HG02610 (cell line): Measurements from ENCODE around the gene PPP2R5A.
A peak's percentile ranks its signal among the peaks of the same experiment; 100 is the strongest.
"Not testable (repeated sequence)": the region's sequence is repeated elsewhere in the genome, so short reads cannot be mapped to it uniquely, and the experiment has no call there.

Source experiments
- ATAC-seq: cut with Tn5 transposase; IDR thresholded peaks from one replicate; pipeline ENCODE4 v1.9.1; 2021; ENCODE audit warnings: mild to moderate bottlenecking, moderate library complexity; ENCODE audit not compliant: unreplicated experiment

PPP2R5A gene

GRCh38 chr1:212267017-212267416 lies 18.2 kb upstream of the PPP2R5A start:
- no peak for ATAC-seq

DNA sequence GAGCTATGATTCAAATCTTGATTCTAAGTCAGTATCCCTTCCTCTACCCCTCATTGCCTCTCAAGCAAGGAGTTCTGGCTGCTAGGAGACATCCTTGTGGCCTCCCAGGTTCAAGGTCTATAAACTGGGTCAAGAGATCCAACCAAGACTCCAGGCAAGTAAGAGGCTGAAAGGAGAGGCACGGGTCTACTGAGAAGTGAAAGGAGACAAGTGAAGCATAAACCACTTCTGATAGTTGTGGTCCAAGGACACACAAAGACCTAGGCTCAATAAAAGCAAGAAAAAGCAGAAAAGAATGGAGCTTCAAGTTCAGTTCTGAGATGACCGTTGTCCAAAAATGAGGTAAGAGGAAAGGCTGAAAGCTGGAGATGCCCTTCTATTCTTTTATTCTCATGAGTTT lies 17.8 kb upstream of the PPP2R5A start:
- ATAC-seq: peak; percentile 87

DNA sequence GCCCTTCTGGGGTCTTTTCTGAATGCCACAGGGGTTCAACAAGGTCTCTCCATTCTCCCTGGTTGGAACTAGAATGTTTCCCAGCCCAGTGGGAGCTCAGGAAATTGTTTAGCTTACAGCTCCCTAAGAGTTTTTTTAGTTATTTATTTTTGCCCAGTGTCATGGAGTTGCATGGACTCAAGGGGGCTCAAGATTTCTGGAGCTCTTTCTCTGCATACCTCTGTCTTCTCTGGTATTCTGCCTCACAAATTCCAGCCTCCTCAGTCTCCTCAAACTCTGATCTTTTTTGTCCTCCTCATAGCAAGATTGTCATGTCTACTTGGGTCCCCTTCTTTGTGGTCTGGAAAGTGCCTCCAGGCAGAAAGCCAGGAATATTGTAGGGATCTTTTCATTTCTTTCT lies 15.9 kb upstream of the PPP2R5A start:
- no peak for ATAC-seq

DNA sequence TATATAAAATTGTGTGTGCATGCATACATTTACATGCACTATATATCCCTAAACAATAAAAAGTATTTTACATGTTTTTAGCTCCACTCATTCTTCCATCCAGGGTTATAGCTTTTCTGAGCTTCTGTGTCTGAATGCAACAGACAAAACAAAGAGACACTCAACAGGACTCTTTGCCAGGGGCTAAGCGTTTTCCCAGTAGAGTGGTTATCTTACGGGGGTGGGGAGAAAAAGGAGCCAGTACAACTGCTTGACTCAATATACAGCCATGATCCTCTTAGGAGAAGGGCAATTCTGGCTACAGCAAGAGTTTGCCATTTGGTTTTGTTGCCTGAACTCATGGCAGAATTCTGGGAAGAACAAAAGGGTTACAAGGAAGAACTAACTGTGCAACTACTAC lies 14.6 kb upstream of the PPP2R5A start:
- no peak for ATAC-seq

DNA sequence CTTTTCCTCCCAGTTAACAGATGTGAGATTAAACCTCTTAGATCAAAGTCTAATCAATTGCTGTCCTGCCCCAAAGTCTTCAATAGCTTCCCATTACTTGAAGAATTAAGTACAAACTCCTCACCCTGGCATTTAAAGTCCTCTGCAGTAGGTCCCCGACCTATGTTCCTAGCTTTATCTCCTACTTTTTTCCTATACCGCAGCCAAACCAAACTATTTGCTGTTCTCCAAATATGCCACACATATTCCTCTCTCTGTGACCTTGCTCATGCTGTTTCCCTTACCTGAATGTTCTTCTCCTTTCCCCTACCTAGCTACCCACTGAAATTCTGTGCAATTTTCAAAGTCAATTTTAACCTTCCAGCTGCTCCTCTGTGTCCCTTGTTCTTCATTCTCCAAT lies 14.0 kb upstream of the PPP2R5A start:
- no peak for ATAC-seq

GRCh38 chr1:212271823-212272485 lies 13.3 kb upstream of the PPP2R5A start:
- no peak for ATAC-seq

DNA sequence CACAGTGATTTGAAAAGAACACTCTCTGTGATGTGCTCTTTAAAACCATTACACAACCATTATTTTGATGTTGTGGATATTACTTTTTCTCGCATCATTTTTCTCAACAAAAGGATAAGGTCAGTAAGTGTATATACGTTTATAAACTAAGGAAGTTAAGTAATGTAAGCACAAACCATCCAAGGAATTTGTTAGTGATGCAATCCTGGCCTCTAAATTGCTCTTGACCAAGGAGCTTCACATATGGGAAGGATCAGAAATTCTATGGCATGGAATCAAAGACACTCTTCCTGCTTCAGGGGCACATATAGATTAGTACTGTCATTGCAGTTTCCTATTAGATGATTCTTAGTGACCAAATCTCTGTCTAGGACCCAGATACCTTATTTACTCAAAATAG lies 3.6 kb upstream of the PPP2R5A start:
- ATAC-seq: no peak

- ATAC-seq: no peak
These were observed 1.5 kb upstream of the PPP2R5A start for GRCh38 chr1:212283741-212284140.

GRCh38 chr1:212284332-212284743 lies 872 bp upstream of the PPP2R5A start:
- no peak for ATAC-seq

DNA sequence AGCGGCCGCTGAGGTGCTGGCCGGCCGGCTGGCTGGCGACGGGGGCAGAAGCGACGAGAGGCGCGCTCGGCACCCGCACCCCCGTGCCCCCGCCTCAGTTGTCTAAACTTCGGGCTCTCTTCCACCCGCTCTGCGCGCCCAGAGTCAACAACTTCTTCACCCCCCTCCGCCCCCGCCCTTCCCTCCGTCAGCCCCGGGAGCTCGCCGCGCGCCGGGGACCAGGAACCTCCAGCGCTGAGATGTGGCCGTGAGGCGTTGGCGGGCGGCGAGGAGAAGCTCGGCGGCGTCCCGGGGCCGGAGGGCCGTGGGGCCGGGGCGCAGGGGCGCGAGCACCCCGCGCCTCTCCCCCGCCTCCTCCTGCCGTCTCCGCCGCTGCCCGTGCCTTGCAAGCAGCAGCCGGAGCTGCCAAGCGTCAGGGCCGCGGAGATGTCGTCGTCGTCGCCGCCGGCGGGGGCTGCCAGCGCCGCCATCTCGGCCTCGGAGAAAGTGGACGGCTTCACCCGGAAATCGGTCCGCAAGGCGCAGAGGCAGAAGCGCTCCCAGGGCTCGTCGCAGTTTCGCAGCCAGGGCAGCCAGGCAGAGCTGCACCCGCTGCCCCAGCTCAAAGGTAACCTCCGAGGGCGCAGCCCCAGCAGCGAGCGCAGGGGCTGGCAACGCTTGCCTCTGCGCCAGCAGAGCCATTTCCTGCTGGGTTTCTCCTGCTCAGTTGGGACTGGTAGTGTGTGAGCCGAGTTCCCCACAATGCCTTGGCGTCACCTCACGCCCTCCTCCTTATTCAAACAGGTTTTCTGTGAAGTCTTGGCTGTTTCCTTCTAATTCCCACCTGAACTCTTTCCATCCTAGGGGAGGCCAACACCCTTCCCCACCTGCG lies 710 bp downstream of the PPP2R5A start:
- peak; percentile 6 for ATAC-seq

- ATAC-seq: no peak
These were observed 1.4 kb downstream of the PPP2R5A start for GRCh38 chr1:212286556-212287131.

- no peak for ATAC-seq
These were observed 2.2 kb downstream of the PPP2R5A start for GRCh38 chr1:212287261-212287895.

DNA sequence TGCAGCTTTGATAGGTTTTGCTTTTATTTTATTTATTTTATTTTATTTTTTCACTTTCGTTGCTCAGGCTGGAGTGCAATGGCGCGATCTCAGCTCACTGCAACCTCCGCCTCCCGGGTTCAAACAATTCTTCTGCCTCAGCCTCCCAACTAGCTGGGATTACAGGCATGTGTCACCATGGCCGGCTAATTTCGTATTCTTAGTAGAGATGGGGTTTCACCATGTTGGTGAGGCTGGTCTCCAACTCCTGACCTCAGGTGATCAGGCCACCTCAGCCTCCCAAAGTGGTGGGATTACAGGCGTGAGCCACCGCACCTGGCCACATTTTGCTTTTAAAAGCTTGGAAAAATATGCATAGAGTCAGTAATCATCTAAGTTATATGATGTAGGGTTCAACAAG lies 2.8 kb downstream of the PPP2R5A start:
- not testable (repeated sequence) for ATAC-seq

- ATAC-seq: no peak
These were observed 3.4 kb downstream of the PPP2R5A start for GRCh38 chr1:212288615-212289014.

DNA sequence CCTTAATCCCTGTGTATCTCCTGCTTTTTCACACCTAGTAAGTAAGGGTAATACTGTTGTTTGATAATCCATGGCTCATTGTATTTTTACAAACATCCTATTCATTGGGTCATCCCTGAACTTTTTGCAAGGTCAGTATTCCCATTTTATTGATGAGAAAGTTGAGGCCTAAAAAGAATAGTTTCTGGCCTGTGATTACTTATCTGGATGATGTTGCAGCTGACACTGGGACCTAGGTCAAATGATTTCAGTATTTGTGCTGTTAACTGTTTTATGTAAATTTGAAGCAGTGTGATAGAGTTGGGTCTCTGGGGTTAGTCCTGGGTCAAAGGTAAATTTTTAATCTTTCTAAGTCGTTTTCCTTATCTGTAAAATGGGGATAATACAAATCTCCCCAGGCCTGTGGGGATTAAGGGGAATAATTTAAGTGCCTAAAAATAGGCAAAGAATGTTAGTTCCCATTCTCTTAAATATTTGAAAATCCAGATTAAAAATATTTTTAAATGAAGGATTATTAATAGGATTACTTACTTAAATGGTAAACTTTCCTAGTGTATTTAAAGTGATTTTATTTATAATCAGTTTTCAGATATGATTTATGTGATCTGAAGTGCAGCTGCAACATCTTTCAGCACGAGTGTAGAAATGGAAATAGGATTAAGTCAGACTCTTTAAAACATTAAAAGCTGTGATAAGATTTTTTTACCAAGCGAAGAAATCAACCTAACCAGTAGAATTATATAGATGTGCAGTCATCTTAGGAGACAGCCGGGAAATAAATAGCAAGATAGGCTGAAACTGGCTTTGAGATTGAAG lies 4.3 kb downstream of the PPP2R5A start:
- no peak for ATAC-seq

DNA sequence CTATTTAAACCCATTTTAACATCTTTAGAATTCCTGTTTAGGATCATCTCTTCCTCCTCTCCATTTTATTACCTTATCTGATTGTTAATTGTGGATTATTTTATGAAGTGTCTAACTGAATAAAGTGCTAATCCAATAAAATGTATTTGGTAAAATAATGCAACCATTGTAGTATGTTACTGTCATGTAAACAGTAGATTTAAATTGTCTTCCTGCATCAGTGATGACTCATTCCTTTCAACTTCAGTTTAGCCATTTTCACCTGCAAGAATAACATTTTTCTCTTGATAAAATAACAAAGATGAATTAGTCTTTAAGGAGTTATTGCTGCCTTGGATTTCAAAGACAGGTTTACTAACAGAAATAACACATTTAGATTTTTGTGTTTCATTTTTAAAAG lies 5.4 kb downstream of the PPP2R5A start:
- no peak for ATAC-seq

GRCh38 chr1:212291505-212292134 lies 6.4 kb downstream of the PPP2R5A start:
- ATAC-seq: peak; percentile 62

DNA sequence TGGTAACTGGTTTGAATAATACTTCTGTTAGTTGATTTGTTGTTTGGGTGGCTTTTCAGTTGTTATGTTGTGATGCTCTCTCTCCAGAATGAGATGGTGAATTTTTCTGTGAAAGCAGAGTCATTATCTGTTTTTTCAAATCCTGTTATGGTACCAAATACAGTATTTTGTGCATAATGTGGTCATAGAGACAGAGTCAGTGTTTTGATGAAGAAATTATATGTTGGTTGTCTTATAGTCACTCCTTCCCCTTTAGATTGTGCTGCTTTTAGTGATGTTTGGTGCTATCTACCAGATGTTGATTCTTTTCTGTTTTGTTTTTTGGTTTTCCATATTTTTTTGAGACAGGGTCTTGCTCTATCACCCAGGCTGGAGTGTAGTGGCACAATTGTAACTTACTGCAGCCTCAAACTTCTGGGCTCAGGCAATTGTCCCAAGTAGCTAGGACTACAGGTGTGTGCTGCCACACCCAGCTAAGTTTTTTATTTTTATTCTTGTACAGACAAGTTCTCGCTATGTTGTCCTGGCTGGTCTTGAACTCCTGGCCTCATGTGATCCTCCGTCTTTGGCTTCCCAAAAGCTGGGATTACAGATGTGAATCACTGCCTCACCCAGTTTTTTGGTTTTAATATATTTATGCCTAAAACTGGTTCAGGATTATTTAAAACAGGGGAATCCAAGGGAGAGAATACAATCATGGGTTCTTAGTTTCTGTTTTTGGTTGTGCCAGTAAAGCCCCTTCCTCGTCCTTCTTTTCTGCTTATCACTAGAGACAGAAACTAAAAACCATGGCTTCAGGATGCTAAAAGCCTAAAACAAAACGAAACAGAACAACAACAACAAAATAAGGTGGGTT lies 7.3 kb downstream of the PPP2R5A start:
- no peak for ATAC-seq

- ATAC-seq: no peak
These were observed 8.4 kb downstream of the PPP2R5A start for GRCh38 chr1:212293579-212293978.
